Activated CD8-positive, alpha-beta memory T cell treated with anti-CD3 and anti-CD28 coated beads, Interleukin-2, amount 50 U/mL, for 1 hour (primary cell): ENCODE data around the gene TSPAN18.

Source experiments
- DNase-seq: peaks from one replicate; pipeline ENCODE4 v3.0.0-alpha.2; 2020; ENCODE audit errors: extremely low read depth

The TSPAN18 gene

DNA sequence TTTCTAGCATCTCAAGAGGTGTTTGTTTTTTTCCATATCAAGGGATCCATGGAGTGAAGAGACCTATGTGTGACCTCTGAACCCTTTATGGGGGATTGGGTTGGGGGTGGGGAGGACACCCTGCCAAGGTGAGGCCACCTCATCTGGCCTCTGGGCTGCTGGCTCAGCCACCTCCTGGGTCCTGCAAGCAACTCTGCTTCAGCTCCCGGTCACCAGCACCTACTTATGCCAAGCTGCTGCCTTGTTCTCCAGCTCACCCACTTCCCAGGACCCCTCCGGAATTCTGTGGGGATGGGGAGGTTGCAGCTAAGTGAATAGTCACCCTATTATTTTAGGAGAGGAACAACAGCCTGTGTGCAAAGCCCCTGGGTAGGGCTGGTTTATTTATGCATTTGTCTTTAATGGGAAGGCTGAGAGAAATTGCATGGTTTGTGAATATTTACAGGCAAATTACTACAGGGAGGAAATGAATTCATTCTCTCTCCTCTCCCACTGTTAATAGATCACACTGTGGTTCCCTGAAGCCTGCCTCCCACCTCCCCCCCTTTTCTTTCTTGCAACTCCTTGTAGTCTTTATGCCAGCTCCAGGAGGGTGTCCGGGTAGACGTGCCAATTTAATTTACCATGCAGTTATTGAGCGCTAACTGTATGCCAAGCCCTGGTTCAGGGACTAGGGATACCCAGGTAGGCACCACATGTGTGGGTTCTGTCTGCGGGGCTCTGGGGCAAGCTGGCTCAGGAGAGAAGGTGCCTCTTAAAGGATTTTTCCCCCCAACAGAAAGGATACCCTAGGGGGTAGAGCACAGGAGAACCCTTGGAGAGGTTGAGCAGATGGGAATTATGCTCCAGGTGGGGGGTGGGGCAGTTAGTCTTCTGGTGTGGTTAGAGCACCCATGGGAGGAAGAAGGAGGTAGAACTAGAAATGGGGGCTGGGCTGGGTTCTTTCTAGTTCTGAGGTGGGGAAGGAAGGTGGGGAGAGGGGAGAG lies 50.7 kb downstream of the TSPAN18 start:
- no peak for DNase-seq

DNA sequence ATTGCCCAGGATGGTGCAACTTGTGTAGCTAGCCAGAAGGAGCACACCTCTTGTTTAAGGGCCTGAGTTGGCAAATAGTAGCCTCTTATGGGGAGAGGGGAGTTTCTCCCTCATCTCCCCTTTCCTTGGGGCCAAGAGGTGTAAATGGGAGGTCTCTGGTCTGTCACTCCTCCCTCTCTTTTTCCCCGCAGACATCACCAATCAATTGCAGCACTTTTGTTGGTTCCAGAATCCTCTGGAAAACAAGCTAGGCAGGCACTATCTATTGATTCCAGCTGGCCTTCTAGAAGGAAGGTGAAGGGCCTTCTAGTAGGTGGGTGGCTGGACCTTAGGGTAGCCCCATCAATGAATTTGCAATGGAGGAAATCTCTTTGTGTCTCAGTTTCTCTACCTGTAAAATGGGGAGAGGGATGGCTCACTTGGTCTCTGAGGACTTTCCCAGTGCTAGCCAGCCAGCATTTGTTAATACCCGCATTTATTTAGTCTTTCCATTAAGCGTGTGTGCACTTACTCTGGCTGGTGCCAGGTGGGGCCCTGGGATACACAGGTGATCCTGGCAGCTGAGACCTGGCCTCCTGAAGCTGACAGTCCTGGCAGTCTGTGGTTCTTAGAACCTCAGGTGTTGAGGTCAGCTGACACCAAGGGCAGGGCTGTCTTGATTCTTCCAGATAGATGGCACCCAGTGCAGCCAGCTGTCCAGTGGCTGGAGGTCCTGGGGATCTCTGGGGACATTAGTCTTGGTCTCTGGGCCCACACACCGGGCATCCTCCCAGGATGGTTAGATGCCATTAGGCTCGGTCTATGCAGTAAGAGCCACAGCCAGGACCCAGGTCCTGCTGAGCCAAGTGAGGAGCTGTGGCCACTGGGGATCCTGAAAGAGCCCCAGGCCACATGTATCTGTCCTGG lies 51.7 kb downstream of the TSPAN18 start:
- DNase-seq: no peak

DNA sequence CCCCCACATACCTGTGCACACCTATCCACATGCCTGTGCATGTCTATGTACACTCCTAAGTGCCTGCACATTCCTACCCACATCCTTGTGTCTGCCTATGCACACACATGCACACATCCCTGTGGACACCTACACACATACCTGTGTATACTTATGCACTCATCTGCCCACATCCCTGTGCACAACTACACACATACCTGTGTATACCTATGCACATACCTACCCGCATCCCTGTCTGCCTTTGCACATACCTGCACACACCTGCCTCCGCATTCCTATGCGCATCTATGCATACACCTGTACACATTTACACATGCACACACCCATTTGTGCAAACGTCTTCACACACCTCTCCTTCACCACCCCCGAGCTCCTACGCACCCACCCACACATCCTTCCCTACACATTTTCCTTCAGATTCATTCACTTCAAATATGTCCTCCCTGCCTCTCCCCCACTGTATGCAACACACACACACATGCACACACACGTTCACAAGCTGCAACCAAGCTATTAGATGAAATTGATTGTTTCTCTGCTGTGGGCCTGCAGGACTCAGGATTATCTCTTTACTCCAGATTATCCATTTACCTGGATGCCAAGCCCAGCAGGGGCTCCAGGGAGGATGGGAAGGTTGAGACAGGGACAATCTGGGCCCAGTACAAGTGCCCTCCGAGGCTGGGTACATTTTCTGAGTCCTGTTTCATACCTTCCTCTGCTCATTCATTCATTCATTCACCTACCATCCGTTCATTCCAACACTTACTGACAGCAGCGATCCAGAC lies 53.2 kb downstream of the TSPAN18 start:
- DNase-seq: no peak

DNA sequence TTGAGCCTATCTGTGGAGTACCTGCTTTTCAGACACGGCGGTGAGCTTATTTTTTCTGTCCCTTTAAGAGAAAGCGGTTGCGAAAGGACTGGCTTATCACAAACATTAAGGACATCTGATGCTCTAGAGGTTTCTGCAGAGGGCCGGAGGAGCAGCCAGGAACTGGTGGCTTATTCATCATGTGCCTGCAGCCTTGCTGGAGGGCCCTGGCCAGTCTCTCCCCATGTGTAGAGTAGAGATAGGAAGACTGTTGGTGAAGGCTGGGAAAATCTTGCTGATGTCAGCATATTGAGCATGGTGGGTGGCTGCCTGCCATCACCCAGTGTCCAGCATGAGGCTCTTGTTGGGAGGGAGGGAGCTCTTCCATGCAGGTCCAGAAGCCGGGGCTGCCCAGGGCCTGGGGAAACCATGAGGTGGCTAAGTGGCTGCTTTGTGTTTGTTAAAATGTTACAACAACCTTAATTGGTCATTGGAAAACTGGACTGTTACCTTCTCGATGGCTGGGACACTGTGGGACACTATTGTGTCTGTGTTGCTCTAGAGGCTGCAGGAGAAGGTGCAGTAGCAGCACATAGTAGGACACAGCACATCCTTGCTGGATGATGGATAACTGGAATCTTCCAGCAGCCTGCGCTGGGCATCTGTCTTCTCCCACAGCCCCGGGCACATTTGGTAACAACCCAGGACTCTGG lies 54.3 kb downstream of the TSPAN18 start:
- no peak for DNase-seq

DNA sequence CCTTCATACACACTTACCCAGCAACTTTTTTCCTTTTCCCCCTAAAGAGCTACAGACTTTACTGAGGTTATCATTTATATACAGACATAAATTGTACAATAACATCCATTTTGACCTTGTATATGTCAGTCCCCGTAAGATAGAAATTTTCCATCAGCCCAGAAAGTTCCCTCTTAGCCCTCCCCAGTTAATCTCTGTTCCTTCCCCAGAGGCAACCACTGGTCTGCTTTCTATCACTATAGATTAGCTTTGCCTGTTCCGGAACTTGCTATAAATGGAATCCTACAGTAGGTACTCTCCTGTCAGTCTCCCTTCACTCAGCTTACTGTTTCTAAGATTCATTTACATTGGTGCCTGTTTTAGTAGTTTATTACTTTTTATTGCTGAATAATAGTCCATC lies 54.9 kb downstream of the TSPAN18 start:
- DNase-seq: no peak

DNA sequence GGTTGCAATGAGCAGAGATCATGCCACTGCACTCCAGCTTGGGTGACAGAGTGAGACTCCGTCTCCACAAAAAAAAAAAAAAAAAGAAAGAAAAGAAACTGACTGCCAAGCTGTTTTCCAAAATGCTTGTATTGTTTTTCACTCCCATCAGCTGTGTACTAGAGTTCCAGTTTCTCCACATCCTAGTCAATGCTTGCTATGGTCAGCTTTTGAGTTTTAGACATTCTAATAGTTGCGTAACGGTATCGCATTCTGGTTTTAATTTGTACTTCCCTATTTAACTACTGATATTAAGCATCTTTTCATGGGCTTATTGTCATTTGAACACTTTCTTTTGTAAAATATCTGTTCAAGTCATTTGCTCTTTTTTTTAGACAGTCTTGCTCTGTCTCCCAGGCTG lies 55.7 kb downstream of the TSPAN18 start:
- DNase-seq: no peak

DNA sequence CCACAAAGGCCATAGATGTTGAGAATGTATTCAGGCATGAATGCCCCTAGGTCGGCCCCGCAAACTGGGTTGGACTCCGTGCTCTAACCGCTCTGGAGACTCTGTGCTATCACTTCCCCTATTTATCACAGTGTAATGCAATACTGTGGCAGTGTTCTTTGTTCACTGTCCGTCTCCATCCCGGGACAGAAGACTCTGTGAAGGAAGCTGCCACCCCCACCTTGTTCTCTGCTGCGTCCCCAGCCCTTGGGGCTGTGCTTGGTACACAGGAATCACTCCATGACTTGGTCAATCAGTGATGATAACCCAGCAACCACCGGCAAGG lies 57.6 kb downstream of the TSPAN18 start:
- no peak for DNase-seq

DNA sequence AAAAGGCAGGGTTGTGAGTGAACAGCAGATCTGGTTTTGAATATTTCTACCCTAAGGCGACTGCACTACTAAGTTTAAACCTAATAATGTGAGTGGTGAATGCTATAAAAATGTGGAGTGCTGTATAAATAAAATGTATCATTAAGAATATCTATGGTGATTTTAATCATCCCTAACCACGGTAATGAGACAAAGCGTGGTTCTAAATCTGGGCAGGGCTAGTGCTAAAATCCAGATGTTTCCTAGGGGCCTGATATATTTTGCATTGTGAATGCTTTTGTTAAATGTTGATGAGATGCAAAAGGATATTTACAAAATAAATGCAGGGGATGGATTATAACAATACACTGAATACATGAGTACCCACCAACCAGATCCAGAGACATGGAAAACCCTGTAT lies 58.1 kb downstream of the TSPAN18 start:
- DNase-seq: no peak

DNA sequence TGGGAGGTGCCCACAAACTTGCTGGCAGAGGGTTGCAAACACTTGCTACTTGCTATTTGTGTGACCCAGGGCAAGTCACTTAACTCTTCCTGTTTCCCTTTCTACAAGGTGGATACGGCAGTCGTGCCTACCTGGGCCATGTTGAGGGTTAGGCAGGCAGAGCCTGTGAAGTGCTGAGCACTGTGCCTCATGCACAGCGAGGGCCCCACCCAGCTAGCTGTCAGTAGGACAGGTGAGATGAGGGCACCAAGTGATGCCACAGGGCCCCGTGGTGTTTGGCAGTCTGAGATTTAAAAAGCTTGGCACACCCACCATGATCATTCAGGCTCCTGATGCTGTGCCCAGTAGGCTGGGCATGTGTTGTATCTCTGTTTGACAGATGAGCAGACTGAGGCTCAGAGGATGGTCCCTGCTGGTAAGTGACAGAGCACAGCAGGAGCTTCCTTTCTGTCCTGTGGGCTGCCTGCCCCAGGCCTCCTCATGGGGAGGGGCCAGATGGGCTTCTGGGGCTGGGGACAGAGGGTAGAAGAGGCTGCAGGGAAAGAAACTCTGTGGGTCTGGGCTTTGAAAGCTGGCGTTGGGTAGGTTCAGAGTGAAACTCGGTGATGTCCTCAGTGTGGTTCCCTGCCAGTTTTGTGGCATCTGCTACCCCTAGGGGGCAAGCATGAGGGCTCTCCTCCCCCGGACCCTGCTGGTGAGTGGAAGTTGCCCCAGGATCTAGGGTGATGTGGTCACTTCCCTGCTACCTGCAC lies 59.3 kb downstream of the TSPAN18 start:
- DNase-seq: no peak

DNA sequence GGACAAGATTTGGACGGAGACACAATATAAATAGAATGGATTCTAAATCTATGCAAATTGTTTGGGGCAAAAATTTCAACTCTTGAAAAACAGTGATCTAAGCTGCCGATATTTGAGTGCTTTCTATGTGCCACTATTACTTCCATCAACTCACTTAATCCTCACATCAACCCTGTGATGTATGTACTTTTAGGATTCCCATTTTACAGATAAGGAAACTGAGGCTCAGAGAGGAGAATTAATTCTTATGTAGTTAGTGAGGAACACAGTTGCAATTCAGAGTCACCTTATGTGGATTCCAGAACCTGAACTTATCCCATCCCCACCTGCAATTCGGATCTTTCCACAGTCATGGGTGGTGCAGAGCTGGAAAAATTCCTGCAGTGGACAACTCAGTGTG lies 60.3 kb downstream of the TSPAN18 start:
- DNase-seq: no peak

DNA sequence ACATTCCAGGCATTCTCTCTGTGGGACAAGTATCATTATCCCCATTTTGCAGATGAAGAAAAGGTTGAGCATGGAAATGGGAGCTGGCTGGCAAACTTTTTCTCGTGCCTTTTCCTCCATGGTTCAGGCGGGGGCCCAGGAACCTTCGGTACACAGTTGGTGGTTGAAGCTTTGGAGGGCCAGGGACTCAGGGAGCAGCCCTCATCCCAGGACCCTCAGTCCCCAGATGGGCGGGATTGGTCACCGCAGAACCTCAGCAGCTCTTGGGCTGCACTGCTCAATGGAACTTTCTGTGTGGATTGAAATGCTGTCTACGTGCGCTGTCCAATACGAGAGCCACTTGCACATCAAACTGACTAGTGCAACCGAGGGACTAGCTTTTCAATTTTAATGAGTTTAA lies 61.2 kb downstream of the TSPAN18 start:
- no peak for DNase-seq

DNA sequence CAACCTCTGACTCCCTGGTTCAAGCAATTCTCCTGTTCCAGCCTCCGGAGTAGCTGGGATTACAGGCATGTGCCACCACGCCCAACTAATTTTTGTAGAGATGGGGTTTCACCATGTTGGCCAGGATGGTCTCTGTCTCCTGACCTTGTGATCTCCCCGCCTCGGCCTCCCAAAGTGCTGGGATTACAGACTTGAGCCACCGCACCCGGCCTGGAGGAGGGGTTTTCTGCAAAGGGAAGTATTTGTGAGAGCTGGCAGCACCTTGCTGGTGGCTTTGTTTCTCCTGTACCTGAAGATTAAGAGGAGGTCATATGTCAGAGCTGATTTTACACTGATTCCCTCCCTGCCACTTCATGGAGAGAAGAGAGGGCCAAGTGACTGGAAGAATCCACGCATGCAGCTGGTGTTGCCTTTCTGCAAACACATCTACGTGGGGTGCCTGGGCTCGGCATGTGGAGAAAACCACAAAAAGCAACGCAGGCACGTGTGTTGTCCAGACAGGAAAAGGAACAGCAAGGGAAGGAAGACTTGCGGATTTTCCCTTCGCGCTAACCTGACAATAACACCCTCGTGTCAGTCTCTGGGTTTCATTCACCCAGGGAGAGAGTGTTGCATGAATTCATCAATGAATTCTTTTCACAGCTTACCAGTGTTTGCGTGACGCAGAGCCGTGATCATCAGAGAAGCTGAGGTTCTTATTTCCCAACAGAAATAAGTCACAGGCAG lies 61.9 kb downstream of the TSPAN18 start:
- DNase-seq: no peak

DNA sequence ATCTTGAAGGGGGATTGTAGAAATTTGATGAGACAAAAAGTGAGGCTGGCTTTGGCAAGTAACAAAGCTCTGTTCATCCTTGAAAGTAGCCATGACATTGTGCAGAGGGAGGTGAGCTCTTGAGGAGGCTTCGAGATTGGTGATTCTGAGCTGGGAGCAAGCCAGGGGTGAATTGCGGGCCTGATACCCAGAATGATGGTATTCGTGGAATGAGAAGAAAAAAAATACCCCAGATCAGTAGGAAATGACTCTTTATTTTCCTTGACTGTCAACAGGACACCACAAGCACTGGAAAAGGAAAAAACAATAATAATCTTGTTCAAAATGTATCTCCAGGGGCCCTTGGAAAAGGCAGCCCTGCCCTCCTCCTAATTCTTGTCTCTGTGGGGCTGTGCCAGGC lies 62.7 kb downstream of the TSPAN18 start:
- DNase-seq: no peak

DNA sequence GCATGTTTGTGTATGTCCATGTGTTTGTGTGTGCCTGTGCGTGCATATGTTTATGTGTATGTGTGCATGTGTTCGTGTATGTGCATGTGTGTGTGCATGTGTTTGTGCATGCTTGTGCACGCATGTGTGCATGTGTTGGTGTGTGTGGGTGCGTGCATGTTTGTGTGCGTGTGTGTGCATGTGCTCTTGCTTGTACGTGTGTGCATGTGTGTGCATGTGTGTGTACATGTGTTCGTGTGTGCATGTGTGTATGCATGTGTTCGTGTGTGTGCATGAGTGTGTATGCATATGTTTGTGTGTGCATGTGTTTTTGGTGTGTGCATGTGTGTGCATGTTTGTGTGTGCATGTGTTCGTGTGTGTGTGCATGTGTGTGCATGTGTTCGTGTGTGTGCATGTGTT lies 63.4 kb downstream of the TSPAN18 start:
- no peak for DNase-seq

DNA sequence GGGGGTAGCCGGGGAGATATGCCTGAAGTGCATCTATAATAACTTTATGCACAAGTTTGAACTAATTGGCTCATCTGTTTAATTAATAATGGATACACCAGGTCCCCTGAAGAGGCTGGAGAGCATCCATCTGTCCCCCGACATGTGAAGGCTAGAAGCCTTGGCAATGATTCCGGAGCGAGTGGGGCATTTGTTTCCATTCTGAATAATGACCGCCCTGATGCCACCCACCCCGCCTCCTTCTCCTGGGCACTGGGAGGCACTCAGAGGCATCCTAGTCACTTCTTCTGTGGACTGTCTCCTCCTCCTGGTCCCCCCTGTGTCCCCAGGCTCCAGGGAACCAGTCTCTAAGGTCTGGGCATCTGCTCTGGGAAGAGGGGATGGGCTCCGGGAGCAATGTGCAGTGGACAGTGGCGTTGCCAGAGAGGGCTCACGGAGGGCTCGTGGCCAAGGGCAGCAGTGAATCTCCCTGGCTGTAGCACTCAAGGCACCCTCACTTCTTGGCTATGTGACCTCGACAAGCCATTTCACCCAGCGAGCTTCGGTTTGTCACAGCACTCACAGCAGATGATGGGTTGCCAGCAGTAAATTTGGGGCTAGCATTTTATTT lies 64.7 kb downstream of the TSPAN18 start:
- no peak for DNase-seq

DNA sequence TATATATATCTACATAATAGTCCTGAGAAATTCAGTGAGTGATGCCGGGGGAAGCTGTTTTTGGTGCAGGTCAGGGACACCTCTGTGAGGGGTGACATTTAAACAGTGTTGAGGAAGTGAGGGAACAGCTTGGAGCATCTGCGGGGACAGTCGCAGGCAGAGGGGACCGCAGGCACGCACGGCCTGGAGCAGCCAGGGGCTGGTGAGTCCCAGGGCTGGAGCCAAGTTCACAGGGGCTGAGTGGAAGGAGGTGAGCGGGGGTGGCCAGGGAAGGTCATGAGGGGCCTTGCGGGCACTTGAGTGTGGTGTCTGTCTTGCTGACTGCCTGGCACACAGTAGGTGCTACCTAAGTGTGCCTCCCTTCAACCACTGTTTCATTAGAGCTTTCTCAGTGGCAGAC lies 65.4 kb downstream of the TSPAN18 start:
- no peak for DNase-seq

DNA sequence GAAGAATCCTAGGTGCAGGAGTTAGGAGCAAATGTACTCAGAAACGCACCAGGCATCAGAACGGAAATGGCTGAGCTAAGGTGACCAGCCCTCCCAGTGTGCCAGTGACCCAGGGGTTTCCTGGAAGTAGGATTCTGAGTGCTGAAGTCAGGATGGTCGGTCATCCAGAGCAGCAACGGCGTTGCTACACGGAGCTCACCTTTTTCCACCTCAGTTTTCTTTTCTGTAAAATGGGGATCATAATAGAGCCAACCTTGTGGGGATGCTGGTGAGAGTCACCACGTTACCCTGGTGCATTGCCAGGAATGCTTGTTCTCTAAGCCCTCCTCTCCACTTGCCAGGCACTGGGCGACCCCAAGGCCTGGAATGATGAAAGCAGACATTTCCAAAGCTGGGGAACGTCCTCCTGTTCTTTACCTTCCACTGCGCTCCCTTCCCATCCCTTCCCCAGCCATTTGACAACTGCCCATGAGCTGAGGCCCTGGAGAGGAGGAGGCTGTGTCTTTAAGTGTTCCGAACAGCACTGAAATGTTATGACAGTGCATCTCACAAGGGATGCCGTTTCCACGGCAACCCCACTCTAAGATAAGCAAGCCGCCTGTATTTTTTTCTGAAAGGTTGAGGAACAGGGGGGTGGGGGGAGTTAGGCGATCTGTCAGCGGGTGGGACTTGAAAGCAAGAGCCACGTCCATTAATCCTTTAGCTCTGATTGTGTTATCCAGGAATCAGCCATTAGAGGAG lies 66.8 kb downstream of the TSPAN18 start:
- DNase-seq: no peak

DNA sequence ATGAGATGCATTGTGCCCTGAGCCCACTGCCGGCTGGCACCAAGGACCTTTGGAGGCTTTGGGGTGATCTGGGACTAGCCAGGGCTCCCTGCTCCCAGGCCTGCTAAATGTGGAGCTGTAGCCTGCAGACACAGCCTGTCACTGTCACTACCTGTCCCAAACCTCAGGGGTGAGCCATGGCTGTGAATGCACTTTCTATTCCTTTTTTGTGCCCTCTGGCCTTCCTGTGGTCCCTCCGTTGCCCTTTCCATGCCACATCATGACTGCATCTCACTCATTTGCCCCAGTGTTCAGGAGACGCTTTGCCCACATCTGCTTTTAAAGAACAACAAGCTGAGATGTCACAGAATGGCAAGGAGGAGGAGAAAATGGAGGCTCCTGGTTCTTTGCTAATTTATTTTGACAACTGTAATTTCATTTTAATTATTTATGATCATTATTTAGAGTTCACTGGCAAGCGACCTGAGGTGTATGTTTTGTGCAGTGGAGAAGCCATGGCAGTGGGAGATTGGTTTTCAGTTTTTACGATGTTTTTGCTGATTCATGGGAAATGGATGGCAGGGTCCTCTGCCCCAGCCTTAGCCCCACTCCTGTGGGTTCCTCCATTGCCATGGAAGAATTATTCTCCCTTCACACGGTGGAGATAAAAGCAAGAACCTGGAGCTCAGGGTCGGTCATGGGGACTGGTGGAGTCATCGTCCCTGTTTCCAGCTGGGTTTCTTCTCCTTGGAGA lies 69.2 kb downstream of the TSPAN18 start:
- DNase-seq: no peak
